Loucy (cell line): ENCODE data around the gene KLHDC4.

Source experiments
- H2AFZ ChIP-seq: fragments of 200-600 bp; sonication (generic); 2 replicates; pipeline ENCODE4 v1.6.0; 2016; ENCODE audit warnings: antibody characterized with exemption, mild to moderate bottlenecking, low read length, moderate library complexity
- H3F3A ChIP-seq: fragments of 200-600 bp; 2 replicates; pipeline ENCODE4 v1.6.0; 2016; ENCODE audit warnings: antibody characterized with exemption, low read depth, mild to moderate bottlenecking
- H3K27me3 ChIP-seq: fragments of 200-600 bp; sonication (generic); 2 replicates; pipeline ENCODE4 v1.6.1; 2014; ENCODE audit warnings: low read length, mild to moderate bottlenecking; ENCODE audit not compliant: insufficient read depth, poor library complexity, severe bottlenecking
- H3K36me3 ChIP-seq: fragments of 200-600 bp; sonication (generic); 2 replicates; pipeline ENCODE4 v1.6.1; 2016; ENCODE audit warnings: low read length; ENCODE audit not compliant: insufficient read depth
- H3K4me1 ChIP-seq: fragments of 200-600 bp; sonication (generic); 2 replicates; pipeline ENCODE4 v1.5.1; 2014; ENCODE audit warnings: low read length, mild to moderate bottlenecking; ENCODE audit not compliant: insufficient read depth, poor library complexity, severe bottlenecking
- H3K4me2 ChIP-seq: fragments of 200-600 bp; sonication (generic); 2 replicates; pipeline ENCODE4 v1.6.0; 2014; ENCODE audit warnings: antibody characterized with exemption, low read length, low read depth, mild to moderate bottlenecking; ENCODE audit not compliant: poor library complexity, severe bottlenecking
- H3K4me3 ChIP-seq: fragments of 200-600 bp; sonication (generic); 2 replicates; pipeline ENCODE4 v1.5.1; 2014; ENCODE audit warnings: low read length, mild to moderate bottlenecking, mixed read lengths; ENCODE audit not compliant: poor library complexity, severe bottlenecking
- H3K79me2 ChIP-seq: fragments of 200-600 bp; sonication (generic); 2 replicates; pipeline ENCODE4 v1.6.1; 2014; ENCODE audit warnings: low read length; ENCODE audit not compliant: insufficient read depth
- H3K9ac ChIP-seq: fragments of 200-600 bp; sonication (generic); 2 replicates; pipeline ENCODE4 v1.6.0; 2014; ENCODE audit warnings: mild to moderate bottlenecking, low read depth, low read length, moderate library complexity; ENCODE audit not compliant: poor library complexity, severe bottlenecking
- H3K9me2 ChIP-seq: fragments of 200-600 bp; sonication (generic); replicated peaks from 2 replicates; pipeline ENCODE4 v1.6.1; 2016; ENCODE audit warnings: low read depth, low read length, mixed read lengths
- H3K9me3 ChIP-seq: fragments of 200-600 bp; sonication (generic); 2 replicates; pipeline ENCODE4 v1.6.1; 2014; ENCODE audit warnings: mild to moderate bottlenecking, antibody characterized with exemption, low read length, low read depth; ENCODE audit not compliant: insufficient read depth
- H4K20me1 ChIP-seq: fragments of 200-600 bp; sonication (generic); 2 replicates; pipeline ENCODE4 v1.6.0; 2014; ENCODE audit warnings: antibody characterized with exemption, low read length, mild to moderate bottlenecking; ENCODE audit not compliant: insufficient read depth, poor library complexity, severe bottlenecking
- EZH2phosphoT487 ChIP-seq: fragments of 200-600 bp; IDR thresholded peaks from 2 replicates; pipeline ENCODE4 v1.6.1; 2018; ENCODE audit warnings: antibody characterized with exemption, mild to moderate bottlenecking, moderate library complexity, borderline replicate concordance
- TF ChIP-seq, protein P1 (sequence below): fragments of 200-600 bp; sonication (generic); conservative IDR thresholded peaks from 2 replicates; pipeline ENCODE4 v1.5.1; 2014; ENCODE audit warnings: mild to moderate bottlenecking, antibody characterized with exemption, low read length

The KLHDC4 gene

DNA sequence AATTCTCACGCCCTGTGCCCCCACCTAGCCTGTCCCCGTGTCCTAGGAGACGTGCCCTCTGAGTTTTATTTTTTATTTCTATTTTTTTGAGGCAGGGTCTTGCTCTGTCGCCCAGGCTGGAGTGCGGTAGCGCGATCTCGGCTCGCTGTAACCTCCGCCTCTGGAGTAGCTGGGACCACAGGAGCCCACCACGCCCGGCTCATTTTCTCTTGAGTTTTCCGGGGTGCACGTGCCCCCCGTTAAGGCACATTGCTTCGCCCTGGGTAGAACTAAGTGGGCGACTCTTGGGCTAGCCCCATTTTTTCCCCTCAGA is 655 bp upstream of the KLHDC4 start:
- no peaks in the 10 kb centered on the region for H3K9me3 ChIP-seq
- no peak for TF ChIP-seq EZH2phosphoT487
- H3K4me2 ChIP-seq: peak overlapping the region; percentile 90
- H3K27me3 ChIP-seq: no peaks in the 10 kb centered on the region
- H3K4me1 ChIP-seq: peaks cover 4% of the 10 kb centered on the region
- H3K36me3 ChIP-seq: no peaks in the 10 kb centered on the region
- peak overlapping the region; percentile 82 for H3K9ac ChIP-seq
- H2AFZ ChIP-seq: 0 out of 2 replicates have a peak overlapping the region, but pooled peaks have one; percentile 72
- H3F3A ChIP-seq: peaks cover 3% of the 10 kb centered on the region; the same call in 1 of the 2 replicates
- no peaks in the 10 kb centered on the region for H3K9me2 ChIP-seq
- peak overlapping the region; percentile 86 for H3K4me3 ChIP-seq
- H4K20me1 ChIP-seq: peaks cover 17% of the 10 kb centered on the region
- H3K79me2 ChIP-seq: peaks cover 34% of the 10 kb centered on the region

DNA sequence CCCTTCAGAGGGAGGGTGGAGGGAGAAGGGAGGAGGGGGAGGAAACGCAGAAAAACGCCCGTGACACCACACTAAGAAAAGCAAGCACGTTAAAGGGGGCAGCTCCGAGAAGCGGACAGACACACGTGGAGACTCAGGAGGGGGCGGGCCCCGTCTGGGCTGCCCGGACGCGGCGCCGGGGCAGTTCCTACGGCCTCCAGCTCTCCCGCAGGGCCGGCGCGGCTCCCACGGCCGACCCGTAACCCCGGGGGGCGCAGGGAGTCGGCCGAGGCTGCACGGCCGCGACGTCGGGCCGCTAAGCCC is 362 bp downstream of the KLHDC4 start:
- no peaks in the 10 kb centered on the region for H3K27me3 ChIP-seq
- no peaks in the 10 kb centered on the region for H3K9me3 ChIP-seq
- H3K4me2 ChIP-seq: peak overlapping the region; percentile 90
- no peaks in the 10 kb centered on the region for H3K36me3 ChIP-seq
- H3K4me3 ChIP-seq: peak overlapping the region; percentile 86
- H3F3A ChIP-seq: peaks cover 3% of the 10 kb centered on the region; the same call in 1 of the 2 replicates
- H4K20me1 ChIP-seq: peaks cover 17% of the 10 kb centered on the region
- H3K9ac ChIP-seq: peak overlapping the region; percentile 82
- H3K79me2 ChIP-seq: peaks cover 34% of the 10 kb centered on the region
- H2AFZ ChIP-seq: 0 out of 2 replicates have a peak overlapping the region, but pooled peaks have one; percentile 72
- peaks cover 4% of the 10 kb centered on the region for H3K4me1 ChIP-seq
- TF ChIP-seq EZH2phosphoT487: no peak
- TF ChIP-seq, protein P1, sequence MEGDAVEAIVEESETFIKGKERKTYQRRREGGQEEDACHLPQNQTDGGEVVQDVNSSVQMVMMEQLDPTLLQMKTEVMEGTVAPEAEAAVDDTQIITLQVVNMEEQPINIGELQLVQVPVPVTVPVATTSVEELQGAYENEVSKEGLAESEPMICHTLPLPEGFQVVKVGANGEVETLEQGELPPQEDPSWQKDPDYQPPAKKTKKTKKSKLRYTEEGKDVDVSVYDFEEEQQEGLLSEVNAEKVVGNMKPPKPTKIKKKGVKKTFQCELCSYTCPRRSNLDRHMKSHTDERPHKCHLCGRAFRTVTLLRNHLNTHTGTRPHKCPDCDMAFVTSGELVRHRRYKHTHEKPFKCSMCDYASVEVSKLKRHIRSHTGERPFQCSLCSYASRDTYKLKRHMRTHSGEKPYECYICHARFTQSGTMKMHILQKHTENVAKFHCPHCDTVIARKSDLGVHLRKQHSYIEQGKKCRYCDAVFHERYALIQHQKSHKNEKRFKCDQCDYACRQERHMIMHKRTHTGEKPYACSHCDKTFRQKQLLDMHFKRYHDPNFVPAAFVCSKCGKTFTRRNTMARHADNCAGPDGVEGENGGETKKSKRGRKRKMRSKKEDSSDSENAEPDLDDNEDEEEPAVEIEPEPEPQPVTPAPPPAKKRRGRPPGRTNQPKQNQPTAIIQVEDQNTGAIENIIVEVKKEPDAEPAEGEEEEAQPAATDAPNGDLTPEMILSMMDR: no peak
- no peaks in the 10 kb centered on the region for H3K9me2 ChIP-seq

- no peak overlapping the region for H2AFZ ChIP-seq
Measured at GRCh38 chr16:87764600-87765472, 950 bp downstream of the KLHDC4 start.

More at GRCh38 chr16:87764600-87765472, 950 bp downstream of the KLHDC4 start:
- no peaks in the 10 kb centered on the region for H3K36me3 ChIP-seq
- peaks cover 17% of the 10 kb centered on the region for H4K20me1 ChIP-seq
- H3K4me1 ChIP-seq: peaks cover 4% of the 10 kb centered on the region
- peak overlapping the region; percentile 90 for H3K4me2 ChIP-seq
- no peaks in the 10 kb centered on the region for H3K9me3 ChIP-seq
- H3K9me2 ChIP-seq: no peaks in the 10 kb centered on the region
- H3K9ac ChIP-seq: peak overlapping the region; percentile 82
- H3K27me3 ChIP-seq: no peaks in the 10 kb centered on the region
- peak overlapping the region; percentile 86 for H3K4me3 ChIP-seq
- peaks cover 34% of the 10 kb centered on the region for H3K79me2 ChIP-seq
- peaks cover 3% of the 10 kb centered on the region; the same call in 1 of the 2 replicates for H3F3A ChIP-seq
- TF ChIP-seq, protein P1: no peak
- no peak for TF ChIP-seq EZH2phosphoT487
